Left colon (tissue), 2 donors: Measurements from ENCODE around the gene ANKRD60. TPM values are rescaled to one million over a fixed set of nuclear protein-coding genes. Genes with fewer than 3 reads are reported as not detected.

Source experiments
- ATAC-seq: fragments of 200-7000 bp; cut with Tn5 transposase; one replicate; pipeline ENCODE4 v1.9.1; 2020; ENCODE audit warnings: mild to moderate bottlenecking, moderate library complexity
- DNase-seq, 2 donors: peaks; one replicate each; pipeline ENCODE4 v3.0.0-alpha.2; 2020
- intact Hi-C, 2 donors: fragments of 100-400 bp; cut with DNase I in 1 of 2; cut with micrococcal nuclease in 1 of 2; formaldehyde crosslinking; loops; one replicate each; pipeline versions ENCODE4 v1.11.2 to v1.14.0; 2022; cut with DNase I, micrococcal nuclease
- total RNA-seq, 2 donors: library from RNA; stranded (reverse); fragmentation: NEBNext Ultra II Directional; extraction: Animal tissue kit (Norgen Biotek cat#: 25700); gene quantifications; one replicate each; pipeline ENCODE4 v1.2.1, GENCODE V29; 2021
- donor health status: DM: no; HTN: no; CAD: no.
- donor health status: DM: yes; HTN: yes; CAD: no.

Gene ANKRD60
- total RNA-seq, 2 donors from 2014 or later, result not detected

DNA sequence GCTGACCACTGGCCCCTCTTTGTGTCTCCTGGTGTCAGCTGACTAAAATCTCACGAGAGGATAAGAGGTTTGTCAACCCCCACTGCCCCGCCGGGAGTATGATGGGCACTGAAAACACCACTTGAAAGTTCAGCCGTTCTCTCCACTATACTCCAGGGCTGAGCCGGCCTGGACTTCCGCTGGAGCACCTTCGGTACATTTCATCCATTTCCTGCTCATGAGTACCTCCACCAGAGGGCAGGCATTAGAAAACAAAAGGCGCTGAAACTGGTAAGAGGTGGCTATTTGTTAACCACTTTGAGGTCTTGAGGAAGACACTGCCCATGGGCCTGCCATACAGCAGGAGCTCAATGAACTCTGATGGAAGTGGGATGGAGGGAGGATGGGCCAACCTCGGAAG, 17.9 kb upstream of the ANKRD60 start:
- peak; percentile 90 for ATAC-seq

DNA sequence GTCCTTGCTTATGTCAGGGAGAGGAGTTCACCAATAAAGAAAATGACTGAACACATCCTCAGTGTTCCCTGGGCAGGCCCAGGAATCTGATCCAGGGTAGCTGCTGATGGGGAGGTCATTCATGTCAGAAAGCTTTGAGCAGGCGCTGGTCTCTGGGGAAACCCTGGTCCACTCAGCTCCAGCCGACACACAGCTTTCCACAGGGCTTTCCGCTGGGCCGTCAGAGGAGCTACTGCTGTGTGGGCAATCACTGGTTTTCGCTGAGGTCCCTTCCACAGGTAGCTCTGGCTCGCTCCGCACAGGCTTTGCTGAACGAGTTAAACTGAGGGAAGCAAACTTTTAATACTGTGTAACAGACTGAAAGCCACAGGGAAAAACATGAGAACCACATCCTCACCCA, 17.5 kb upstream of the ANKRD60 start:
- DNase-seq, result no peak
- intact Hi-C loops, result no loop called here
- peak; percentile 14 for ATAC-seq

More for the DNA sequence above, 17.9 kb upstream of the ANKRD60 start:
- intact Hi-C loops, result no loop called here
- peak in 1 of 2 donors; percentile 37 for DNase-seq

DNA sequence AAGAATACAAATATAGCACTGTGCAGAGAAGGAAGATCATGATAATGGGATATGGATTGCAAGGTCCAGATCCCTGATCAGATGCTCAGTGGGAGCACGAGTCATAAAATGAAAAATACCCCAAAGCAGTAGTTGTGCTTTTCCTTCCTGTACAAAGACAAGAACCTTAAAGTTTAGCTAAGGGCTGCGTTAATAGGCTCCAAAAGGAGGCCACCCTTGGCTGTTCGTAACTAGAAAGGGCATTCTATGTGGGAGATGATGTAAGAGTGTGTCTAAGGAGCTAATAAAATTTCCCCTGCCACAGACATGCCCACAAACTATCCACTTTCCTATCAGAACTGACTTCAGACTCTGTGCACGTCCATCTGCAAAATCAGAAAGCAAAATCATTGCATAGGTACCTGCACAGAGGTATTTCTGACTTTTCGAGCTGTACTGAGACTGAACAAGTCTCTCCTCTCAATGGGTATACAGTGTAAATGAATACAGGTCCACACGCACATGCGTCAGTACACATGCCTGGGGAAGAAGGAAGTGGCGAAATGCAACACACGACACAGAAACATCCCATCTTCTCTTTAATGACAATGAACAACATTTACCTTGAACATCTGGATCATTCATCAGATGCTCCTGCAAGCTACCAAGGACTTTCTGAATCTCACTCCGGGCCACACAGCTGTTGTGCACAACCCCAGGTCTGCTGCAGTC, 16.9 kb upstream of the ANKRD60 start:
- intact Hi-C loops, result no loop called here
- ATAC-seq, result no peak
- no peak for DNase-seq

DNA sequence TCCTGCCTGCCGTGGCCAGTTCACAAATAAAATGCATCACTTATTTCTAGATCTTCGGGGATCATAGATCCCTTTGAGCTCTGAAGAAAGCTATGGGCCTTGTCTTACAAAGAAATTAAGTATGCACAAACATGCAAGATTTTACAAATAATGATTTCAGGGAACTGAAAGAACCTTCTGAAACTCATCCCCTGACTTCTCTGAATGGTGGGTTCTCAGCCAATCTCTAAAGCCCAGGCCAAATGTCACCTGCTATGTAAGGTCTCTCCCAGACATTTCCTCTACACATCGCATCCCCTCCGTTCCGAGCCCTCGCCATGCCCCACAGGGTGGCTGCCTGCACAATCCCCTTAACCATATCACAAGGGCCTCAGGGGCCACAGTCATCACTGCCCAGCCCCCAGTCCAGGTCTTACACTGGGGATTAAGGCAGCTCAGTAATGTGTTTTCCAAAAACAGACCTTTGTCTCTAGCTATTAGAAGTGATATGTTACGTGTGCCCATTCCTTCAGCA, 16.1 kb upstream of the ANKRD60 start:
- DNase-seq (no peak), ATAC-seq (no peak)
- intact Hi-C loops, result no loop called here

DNA sequence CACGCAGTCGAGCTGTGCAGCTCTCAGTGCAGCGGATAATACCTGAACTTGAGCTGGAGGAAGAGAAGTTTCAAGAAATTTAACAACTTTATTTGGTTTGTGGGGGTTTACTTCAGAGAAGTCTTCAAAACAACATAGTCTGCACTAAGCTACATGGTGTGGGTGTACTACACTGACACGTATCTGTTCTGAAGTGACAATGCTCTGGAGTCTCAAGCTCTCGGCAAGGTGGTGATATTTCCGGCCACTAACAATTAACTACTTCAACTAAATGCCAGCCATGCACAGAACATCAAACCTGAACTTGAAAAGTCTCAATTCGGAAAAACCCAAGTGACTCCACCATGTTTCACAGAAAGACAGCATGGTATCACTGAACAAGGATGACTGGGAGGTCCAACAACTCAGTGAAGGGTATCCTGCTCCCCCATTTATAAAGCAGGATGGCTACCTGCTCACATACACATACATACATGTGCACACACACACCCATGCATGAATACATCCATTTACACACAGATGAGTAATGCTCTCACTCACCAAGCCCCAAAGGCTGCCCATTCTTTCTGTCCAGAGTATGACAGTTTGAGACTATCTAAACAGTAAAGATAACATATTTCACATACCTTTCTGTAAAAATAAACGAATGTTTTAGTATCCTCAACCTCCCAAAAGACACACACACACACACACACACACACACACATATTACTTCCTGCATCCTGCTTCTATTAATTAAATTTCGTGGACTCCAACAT, 15.4 kb upstream of the ANKRD60 start:
- intact Hi-C loops, result no loop called here
- ATAC-seq (no peak), DNase-seq (no peak)

DNA sequence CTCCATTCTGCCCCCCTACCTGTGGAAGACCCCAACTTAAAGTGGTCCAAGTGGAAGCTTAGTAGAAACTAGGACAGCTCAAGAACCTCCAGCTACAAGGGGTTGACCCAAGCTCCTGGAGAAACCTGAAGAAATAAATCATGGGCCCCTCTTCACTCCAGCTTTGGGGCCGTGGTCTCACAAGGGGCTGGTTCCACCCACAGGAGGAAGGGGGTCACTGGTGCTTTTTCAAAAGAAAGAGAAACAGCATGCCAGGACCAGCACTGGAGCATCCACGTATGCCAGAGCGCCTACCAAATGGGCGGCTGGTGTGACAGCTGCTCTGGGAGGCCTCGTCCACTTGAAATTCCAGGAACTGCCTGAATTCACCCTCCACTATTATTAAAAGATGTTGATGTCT, 14.4 kb upstream of the ANKRD60 start:
- DNase-seq (no peak), ATAC-seq (no peak)
- intact Hi-C loops, result no loop called here

DNA sequence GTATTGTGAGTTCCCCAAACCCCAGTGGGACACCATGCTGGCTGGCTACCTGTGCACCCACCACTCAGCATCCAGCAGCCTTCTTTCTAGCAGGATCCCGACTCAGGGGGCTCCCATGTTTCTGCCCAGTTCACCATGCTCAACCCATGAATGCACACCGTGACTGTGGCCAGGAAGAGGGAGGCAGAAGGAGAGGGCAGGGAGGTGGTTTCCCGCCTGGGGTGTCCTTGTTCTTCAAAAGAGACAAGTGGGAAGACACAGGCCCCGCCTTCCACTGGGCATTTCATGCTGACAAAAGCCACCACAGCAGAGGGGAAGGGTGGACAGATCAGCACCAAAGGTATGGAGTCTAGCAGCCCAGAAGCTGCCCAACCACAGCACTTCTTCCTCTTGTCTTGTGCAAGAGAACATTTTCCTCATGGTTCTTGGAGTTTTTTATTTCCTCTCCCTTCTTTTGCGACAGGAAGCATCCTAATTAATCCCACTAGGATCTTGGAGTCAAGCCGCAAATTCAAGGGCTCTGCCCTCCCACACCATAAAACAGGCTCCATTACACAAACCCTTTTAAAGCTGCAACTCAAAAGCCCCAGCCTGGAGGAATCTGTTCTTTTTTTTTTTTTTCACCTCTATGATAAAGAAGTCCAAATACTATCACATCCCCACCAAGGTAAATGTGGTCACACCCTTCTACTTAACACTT, 13.5 kb upstream of the ANKRD60 start:
- no peak for DNase-seq
- intact Hi-C loops, result no loop called here

DNA sequence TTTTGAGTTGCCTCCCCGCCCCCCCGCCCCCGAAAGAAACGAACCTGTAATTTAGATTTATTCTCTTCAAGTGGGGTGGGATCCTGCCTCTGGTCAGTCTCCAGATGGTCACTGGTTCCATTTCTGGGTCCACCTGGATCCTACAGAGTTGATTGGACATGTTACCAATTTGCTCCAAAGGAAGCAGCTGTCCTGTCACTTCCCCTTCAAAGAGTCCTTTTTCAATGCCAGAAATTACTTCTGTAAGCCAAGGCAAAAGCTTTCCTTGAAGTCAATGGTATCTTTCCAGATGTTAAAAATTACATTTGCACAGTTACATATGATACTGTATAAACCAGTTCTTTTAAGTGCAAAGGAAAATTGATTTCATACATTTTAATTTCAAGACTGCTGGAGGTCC, 12.0 kb upstream of the ANKRD60 start:
- intact Hi-C loops, result no loop called here
- ATAC-seq (no peak), DNase-seq (no peak)

More for the DNA sequence above, 13.5 kb upstream of the ANKRD60 start:
- ATAC-seq, result no peak

DNA sequence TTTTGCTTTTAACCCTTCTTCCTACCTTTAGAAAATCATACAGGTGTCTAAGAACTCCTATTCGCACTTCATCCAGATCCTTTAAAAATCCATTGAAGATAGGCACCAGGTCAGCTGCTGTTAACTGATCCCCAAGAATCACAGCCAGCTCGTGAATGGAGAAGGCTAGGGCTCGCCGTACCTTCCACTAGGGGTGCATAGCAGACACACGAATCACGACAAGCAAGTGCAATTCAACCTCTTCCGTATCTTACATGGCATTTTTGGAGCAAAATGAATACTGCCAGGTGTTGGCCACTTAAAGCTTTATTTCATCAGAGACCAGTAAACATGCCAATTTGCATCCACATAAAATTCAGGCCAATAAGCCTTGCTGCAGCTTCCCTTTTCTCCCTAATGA, 10.8 kb upstream of the ANKRD60 start:
- intact Hi-C loops, result loop anchor here in 1 of 2 donors (10.0 kb wide), 2 partner anchors 206 to 416 kb away; partner anchors contain the start of gene STX16
- DNase-seq (no peak), ATAC-seq (no peak)

DNA sequence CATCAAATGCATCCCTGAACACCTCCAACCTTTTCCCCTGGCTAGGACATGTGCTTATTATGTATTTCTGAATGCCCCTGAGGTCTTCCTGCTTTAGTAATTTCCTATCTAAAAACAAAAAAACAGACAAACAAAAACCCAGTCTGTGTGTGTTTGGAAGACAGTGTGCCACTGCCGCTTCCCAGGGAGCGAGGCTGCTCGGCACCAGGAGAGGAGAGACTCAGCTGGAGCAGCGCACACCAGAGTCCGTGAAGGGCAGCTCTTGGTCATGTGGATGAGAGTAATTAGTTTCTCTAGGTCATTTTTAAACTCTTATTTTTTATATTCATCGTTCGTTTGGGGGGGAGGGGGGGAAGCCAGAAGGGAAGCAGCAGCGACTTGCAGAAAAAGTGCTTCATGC, 10.0 kb upstream of the ANKRD60 start:
- no peak for ATAC-seq
- intact Hi-C loops, result loop anchor here in 1 of 2 donors (10.0 kb wide), 2 partner anchors 206 to 416 kb away; partner anchors contain the start of gene STX16
- DNase-seq, result no peak

DNA sequence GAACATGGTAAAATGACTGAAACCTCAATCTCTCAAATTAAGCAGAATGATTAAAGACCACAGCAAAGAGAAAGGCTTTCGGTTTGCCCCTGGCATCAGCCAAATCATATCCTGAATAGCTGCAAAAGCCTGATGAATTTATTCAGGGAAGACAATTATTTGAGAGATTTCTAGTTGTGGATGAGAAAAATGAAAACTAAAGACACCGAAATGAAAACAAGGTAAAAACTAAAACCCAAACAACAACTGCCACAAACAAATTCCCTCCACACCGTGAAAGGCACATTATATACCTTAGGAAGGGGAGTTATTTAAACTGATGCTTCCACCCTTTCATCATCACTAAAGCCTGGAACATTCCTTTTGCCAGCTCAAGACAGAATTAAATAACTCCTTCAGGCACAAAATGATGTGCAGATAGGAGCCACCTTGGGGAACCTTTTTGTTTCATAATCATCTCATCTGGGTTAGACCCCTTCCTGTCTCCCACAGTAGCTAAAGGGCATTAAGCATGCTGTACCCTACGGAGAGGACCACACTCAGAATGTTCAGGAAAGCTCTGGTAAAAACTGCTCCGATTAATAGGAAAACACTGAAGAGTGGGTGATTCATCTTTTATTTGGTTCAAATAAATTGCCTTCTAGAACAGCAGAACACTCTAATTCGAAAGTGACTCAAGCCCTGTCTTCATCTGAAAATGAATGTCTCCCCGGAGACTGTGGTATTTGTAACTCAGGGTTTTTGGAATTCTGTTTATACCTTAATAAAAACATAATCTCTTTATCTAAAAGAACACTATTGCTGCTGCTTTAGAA, 9.1 kb upstream of the ANKRD60 start:
- intact Hi-C loops, result loop anchor here in 1 of 2 donors (10.0 kb wide), 2 partner anchors 207 to 417 kb away; partner anchors contain the start of gene STX16
- ATAC-seq (no peak), DNase-seq (no peak)

DNA sequence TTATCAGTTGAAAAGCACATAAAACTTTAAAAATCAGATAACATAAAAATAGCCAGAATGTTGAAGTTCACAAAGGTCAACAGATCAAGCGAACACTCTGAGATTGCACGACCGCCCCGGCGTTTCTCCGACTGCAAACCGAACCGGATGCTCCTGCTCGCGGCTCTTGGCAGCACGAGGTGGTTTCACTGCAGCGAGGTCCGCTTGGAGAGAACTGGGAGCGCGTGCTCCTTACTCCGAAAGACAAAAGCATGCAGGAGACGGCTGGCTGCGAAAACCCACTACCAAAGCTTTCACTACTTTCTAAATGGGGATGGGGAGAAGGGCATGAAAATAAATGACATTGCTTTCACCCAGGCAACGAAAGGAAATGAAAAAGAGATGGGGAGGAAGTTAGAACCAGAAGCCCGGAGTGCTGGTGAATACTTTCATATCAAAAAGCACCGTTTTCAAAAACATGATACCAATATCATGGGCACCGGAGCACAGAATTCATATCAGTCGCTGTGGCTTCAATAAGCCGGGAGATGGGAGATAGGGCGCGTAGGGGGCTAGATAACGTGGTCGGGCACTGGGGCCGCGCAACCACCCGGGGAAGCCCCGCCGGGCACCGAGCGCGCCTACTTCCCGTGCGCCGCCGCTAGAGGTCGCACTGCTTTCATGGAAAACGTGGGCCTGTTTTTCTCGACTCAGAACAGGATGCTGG, 8.3 kb upstream of the ANKRD60 start:
- peak; percentile 43 to 81 for DNase-seq
- peak; percentile 90 for ATAC-seq
- intact Hi-C loops, result loop anchor here in 1 of 2 donors (10.0 kb wide), 2 partner anchors 208 to 418 kb away; partner anchors contain the start of gene STX16

DNA sequence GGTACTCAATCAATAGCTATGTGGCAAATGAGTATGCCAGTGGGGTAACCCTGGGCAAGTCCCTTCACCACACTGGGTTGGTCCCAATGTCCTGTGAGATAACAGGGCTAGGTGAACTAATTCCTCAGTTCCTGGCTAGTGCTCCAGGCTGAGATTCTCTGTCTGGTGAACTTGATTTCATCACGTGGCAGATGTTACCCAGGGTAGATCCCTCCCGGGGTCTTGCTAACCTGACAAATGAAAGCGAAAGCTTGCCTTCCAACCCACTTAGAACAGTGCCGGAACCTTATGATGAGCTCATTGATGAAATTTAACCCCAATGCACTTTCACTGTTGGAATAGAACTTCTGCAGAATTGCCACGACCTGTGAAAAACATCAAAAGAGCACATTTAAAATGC, 6.6 kb upstream of the ANKRD60 start:
- DNase-seq (no peak), ATAC-seq (no peak)
- intact Hi-C loops, result loop anchor here in 1 of 2 donors (10.0 kb wide), 2 partner anchors 210 to 420 kb away; partner anchors contain the start of gene STX16

DNA sequence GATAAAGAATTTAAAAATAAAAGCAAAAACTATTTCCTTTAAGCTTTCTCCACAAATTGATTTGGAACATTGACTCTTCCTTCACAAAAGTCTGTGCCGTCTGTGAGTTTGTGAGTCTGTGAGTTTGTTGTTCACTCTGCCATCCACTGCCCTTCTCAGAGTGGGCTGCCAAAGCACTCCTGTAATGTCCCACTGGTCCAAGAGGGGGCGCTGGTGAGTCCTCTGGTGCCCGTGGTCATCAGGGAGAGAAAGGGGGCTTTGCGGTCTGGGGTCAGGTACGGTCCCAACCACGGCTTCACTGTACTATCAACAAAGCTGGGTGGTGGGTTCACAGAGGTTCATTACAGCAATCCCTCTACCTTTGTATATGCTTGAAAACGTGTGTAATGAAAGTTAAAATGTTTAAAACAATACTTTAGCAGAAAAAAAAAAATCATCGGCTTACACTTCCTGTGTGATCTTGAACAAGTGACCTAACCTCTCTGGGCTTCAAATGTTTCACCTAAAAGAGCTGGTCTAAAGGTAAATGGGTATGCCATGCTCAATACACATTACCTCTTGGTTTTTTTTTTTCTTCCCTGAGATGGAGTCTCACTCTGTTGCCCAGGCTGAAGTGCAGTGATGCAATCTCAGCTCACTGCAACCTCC, 5.6 kb upstream of the ANKRD60 start:
- ATAC-seq, result no peak
- intact Hi-C loops, result loop anchor here in 1 of 2 donors (10.0 kb wide), 2 partner anchors 211 to 421 kb away; partner anchors contain the start of gene STX16

DNA sequence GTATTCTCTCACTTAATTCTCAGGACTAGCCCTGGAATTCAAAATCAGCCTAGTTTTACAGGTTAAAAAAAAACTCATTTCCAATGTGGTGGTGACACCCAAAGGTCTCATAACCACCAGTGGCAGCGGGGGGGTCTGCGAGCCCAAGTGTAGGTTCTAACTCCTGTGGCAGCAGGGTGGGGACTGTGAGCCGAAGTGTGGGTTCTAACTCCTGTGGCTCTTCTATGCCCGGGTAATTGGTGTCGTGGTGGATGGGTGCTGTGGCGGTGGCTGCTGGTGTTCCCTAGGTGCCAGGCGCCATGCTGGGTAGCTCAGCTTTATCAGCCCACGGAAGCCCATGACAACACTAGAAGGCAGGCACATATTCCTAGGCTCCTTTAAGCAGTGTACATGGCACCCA, 4.9 kb upstream of the ANKRD60 start:
- ATAC-seq (no peak), DNase-seq (no peak)
- intact Hi-C loops, result loop anchor here in 1 of 2 donors (10.0 kb wide), 2 partner anchors 211 to 421 kb away; partner anchors contain the start of gene STX16

More for the DNA sequence above, 5.6 kb upstream of the ANKRD60 start:
- peak in 1 of 2 donors; percentile 28 for DNase-seq

DNA sequence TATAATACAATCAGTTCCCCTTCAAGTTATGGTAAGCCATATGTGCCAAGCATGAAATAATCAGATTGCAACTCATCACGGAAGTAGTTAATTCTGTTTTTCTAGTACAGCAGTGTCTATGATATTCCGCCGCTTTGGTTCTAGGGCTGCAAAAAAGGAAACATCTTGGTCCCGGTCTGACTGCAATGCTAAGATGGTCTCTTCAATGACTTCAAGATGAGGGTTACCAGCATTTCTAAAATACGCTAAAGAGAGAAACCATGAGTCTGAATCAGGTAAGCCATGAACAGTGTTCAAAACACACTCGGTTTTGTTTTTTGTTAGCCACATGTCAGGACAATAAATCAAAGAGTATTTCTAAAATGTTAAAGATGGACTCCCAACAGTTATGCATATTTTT, 3.2 kb upstream of the ANKRD60 start:
- intact Hi-C loops, result loop anchor here in 1 of 2 donors (10.0 kb wide), 2 partner anchors 213 to 423 kb away; partner anchors contain the start of gene STX16
- DNase-seq (no peak), ATAC-seq (no peak)
